Astrocyte (in vitro differentiated cells and primary cell): Measurements from ENCODE around the gene NR1H3.
"Not testable (repeated sequence)": the region's sequence is repeated elsewhere in the genome, so short reads cannot be mapped to it uniquely, and the experiment has no call there.

Source experiments
- CTCF ChIP-seq: IDR thresholded peaks from 2 replicates; pipeline ENCODE4 v1.5.1; 2011; ENCODE audit warnings: low read depth, mild to moderate bottlenecking, inconsistent platforms, low read length, moderate library complexity; ENCODE audit not compliant: insufficient read depth
- EZH2 ChIP-seq: IDR thresholded peaks from 2 replicates; pipeline ENCODE4 v1.6.1; 2012; ENCODE audit warnings: mild to moderate bottlenecking, low read length, inconsistent platforms; ENCODE audit not compliant: insufficient read depth

- TF ChIP-seq CTCF, EZH2: not testable (repeated sequence)
These were observed 49.7 kb upstream of the NR1H3 start for GRCh38 chr11:47208008-47208552.
